ENCODE measurements around the gene KLHL2.
"Not testable (repeated sequence)": the region's sequence is repeated elsewhere in the genome, so short reads cannot be mapped to it uniquely, and the experiment has no call there.

The KLHL2 gene

DNA sequence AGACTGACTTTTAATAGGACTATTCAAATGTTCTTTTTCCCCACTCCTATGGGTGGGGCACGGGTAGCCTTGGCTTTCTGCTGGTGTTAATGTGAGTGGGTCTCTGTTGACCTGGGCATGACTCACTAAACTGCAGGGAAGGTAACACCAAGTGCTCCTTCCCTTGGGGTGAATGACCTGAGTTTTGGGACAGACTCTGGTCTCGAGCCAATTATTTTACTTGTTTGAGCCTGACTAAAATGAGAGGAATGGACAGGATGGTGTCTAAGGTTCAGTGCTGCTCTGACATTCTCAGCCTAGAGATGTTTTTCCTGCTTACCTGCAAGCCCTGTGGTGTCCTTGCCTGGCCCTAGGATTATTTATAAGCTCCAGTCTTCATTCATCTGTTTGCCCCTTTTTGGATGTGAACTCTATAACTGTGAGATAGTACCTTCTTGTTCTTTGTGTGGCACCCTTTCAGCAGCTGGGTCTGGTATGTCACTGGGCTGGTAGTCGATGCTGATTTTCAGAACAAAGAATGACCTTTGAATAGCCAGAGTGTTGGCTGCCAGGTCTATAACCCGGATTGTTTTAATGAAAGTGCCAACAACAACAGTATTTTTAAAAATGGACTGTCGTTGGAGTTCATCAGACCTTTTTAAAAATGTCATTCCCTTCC, 14.8 kb downstream of the KLHL2 start:
- in situ Hi-C loops (cut with HindIII; ENCODE audit: low pct_ligation_motif_present, low pct_unique_long_range_greater_than_20kb, low sequenced_read_pairs); DNase-seq: not testable (repeated sequence)

DNA sequence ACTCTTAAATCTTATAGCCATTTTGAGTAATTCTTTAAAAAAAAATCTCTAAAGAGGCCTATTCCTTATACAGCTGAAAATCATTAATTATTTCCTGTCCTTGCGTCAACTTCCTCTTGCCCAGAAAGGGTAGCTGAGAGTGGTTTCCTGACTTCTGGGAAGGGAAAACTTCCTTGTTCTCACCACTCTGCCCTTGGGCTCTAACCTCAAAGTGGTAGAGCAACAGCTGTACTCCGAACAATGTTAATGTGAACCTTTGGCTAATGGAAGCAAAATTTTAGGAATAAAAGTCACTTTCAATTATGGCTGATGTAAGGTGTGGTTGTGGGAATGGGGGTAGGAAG, 15.3 kb downstream of the KLHL2 start:
- no peak for DNase-seq
- in situ Hi-C loops (cut with HindIII; ENCODE audit: low pct_ligation_motif_present, low pct_unique_long_range_greater_than_20kb, low sequenced_read_pairs) = no loop called here

DNA sequence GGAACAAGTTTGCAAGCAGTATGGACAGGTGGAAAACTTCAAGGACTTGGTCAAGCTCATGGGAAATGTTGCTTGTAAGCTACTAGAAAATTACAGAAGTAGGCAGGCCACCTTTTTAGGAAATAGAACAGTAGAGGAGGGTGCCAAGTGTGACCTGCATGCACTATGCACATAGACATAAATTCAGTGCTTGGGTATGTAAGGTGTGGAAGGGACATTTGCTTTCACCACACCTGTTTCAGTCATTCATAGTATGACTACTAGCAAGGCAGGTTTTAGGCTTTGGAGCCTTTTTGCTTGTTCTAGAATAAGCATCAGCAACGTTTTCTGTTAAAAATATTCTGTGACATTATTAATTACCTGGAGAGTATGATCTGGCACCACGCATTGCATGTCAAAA, 20.0 kb downstream of the KLHL2 start:
- DNase-seq; in situ Hi-C loops (cut with HindIII; ENCODE audit: low pct_ligation_motif_present, low pct_unique_long_range_greater_than_20kb, low sequenced_read_pairs): not testable (repeated sequence)

DNA sequence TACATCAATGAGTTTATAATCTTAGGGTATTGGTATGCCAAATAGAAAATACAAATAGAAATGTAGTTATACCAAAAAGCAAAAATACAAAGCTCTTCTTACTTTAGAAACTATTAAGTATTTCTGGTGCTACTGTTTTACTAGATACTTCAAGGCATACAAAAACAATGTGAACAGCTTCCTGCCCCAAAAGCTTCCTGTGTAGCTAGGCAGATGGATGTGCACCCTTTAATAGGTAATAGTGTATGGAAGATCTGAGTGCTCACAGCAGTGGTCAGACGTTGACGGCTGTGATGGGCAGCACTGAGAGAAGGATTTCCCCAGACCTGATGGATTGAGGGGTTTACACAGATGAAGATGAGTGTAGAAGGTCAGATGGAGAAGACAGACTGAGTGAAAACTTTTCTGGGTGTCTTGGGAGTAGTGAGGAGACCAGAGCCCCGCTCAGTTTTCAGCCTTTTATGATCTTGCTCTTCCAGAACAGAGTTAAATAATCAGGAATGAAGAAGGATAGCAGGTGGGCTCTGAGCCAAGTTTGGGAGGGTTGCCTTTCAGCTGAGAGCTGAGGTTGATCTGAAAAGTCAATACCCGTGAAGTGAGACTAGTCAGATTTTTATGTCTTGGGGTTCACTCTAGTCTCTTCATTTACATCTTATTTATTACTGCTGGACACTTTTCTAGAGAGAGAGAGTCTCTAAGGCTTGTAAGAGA, 22.3 kb downstream of the KLHL2 start:
- in situ Hi-C loops (cut with HindIII; ENCODE audit: low pct_ligation_motif_present, low pct_unique_long_range_greater_than_20kb, low sequenced_read_pairs); DNase-seq: not testable (repeated sequence)

DNA sequence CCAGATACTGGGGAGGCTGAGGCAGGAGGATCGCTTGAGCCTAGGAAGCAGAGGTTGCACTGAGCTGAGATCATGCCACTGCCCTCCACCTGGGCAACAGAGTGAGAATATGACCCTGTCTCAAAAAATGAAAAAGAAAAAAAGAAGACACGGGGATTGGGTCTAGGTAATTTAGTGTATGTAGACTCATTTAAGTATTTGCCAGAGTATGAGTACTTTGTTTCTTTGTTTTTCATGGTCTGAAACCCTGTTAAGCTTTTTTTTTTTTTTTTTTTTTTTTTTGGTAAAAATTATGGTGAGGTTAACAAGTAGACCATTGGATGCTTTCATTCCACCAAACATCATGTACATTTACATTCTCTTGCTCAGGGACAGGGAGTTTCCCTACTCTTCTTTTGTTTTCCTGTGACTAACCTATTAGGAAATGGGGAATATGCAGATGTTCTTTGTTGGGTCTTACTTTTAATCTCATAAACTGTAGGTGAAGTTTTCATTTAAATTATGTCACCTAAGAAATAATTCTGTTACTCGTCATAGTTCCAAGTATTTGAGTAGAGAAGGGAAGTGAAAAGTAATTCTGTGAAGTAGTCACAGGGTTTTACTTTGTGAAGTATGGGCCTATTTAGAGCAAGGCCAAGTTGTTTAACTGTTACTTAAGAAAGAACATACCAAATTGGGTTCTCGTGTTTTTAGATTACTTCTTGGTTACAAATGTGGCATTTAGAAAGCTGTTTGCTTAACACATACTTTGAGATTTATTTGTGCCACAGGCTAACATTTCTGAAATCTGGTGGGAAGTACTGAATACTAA, 25.5 kb downstream of the KLHL2 start:
- in situ Hi-C loops (cut with HindIII; ENCODE audit: low pct_ligation_motif_present, low pct_unique_long_range_greater_than_20kb, low sequenced_read_pairs); DNase-seq: not testable (repeated sequence)

DNA sequence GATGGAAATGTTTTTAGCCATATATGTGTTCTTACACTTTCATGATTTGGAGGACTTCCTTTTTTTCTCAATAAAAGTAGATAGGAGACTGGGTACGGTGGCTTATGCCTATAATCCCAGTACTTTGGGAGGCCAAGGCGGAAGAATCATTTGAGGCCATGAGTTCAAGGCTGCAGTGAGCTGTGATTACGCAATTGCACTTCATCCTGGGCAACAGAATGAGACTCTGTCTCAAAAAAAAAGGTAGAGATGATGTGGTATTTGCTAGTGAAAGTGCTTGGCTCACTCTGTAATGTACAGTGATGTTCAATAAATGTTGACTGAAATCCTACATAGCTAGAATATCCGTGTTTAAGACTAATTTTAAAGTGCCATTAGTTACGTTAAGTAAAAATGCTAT, 27.4 kb downstream of the KLHL2 start:
- DNase-seq = no peak
- in situ Hi-C loops (cut with HindIII; ENCODE audit: low pct_ligation_motif_present, low pct_unique_long_range_greater_than_20kb, low sequenced_read_pairs) = no loop called here

DNA sequence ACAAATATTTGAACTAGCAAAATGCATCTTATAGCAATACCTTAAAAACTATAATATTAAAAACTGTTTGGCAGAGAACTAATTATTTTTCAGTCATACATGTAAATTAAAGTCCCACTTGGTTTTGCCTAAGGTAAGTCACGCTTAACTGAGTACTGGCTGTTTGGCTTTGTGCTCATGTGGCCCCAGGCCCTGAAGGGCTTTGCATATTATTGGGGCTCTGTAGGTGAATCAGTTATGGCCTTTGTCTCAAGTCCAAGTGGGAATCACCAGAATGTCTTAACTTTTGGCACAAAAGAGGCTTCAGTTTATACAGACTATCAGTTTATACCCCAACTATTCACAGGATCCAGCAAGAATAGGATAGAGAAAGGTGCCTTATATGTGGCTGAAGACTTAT, 29.5 kb downstream of the KLHL2 start:
- DNase-seq; in situ Hi-C loops (cut with HindIII; ENCODE audit: low pct_ligation_motif_present, low pct_unique_long_range_greater_than_20kb, low sequenced_read_pairs): not testable (repeated sequence)

DNA sequence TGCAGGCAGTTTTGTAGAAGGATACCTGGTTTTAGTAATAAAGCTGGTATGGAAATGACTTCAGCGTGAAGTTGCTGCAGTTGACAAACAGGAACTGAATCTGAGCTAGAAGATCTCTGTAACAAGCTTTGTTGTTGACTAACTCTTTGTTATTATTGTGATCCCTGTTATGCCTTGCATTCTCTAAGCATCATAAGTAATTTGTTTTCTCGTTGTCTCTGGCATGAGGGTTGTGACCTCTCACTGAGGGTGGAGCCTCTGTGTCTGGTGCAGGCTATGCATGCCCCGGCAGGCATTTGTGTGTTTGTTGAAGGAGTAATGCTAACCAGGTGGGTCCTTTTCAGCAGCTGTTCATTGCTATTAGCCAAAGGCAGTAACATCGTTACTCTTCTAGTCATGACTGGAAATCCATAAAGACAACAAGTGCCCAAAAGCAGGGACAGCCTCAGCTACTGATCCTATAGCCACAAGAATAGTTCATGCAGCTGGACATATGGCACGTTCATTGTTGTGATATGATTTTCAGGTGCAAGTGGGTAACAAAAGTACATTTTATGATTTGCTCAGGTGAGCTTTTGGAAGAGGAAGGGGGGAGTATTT, 30.8 kb downstream of the KLHL2 start:
- DNase-seq; in situ Hi-C loops (cut with HindIII; ENCODE audit: low pct_ligation_motif_present, low pct_unique_long_range_greater_than_20kb, low sequenced_read_pairs): not testable (repeated sequence)

DNA sequence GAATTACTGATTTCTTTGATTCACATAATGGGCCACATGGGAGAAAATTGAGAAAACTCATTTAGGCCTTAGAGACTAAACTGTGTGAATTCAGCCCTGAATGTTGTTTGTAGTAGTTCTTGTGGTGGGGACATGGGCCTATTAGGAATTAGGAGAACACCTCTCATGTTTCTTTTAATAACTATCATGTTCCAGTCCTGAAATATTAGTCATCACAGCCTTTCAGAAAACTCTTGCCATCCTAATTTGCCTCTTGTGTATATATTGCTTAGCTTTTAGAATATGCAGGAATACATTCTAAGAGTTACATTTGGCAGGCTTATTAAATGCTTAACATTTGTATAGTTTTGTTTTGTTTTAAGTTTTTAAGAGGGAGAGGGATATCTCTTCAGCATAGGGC, 33.4 kb downstream of the KLHL2 start:
- not testable (repeated sequence) for DNase-seq

DNA sequence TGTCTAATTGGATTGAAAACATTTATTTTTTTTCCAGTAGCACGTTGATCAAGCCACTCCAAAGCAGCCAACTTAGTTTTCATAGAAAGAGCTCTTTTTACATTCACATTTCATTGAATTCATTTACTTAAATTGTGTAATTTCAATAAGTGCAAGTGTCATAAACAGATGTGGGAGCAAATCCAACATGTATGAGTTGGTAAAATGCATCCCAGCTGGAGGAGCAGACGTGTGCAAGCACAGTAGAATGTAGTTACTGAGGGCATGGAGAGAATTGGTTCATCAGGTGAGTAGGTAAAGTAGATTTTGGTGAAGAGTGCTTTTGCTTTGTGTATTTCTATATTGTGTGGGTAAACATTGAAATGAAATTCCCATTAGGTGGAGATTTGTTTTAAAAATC, 36.8 kb downstream of the KLHL2 start:
- in situ Hi-C loops (cut with HindIII; ENCODE audit: low pct_ligation_motif_present, low pct_unique_long_range_greater_than_20kb, low sequenced_read_pairs); DNase-seq: not testable (repeated sequence)

More for the DNA sequence above, 33.4 kb downstream of the KLHL2 start:
- in situ Hi-C loops (cut with HindIII; ENCODE audit: low pct_ligation_motif_present, low pct_unique_long_range_greater_than_20kb, low sequenced_read_pairs) = not testable (repeated sequence)

DNA sequence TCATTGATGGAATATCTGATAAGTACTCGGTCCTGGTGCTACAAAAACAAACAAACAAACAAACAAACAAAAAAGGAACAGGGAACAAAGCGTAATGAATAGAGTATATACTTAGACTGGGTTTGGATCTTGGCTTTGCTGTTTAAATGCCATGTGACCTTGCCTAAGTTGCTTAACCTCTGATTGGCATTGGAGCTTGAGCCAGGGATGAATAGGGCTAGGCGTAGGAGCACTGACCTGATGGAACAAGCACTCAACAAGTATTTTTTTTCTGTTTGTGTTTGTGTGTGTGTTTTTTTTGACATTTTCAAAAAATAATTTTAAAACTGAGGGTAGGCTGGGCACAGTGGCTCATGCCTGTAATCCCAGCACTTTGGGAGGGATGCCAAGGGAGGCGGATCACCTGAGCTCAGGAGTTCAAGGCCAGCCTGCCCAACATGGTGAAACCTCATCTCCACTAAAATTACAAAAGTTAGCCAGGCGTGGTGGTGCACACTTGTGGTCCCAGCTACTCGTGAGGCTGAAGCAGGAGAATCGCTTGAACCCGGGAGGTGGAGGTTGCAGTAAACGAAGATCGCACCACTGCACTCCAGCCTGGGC, 37.3 kb downstream of the KLHL2 start:
- in situ Hi-C loops (cut with HindIII; ENCODE audit: low pct_ligation_motif_present, low pct_unique_long_range_greater_than_20kb, low sequenced_read_pairs); DNase-seq: not testable (repeated sequence)

DNA sequence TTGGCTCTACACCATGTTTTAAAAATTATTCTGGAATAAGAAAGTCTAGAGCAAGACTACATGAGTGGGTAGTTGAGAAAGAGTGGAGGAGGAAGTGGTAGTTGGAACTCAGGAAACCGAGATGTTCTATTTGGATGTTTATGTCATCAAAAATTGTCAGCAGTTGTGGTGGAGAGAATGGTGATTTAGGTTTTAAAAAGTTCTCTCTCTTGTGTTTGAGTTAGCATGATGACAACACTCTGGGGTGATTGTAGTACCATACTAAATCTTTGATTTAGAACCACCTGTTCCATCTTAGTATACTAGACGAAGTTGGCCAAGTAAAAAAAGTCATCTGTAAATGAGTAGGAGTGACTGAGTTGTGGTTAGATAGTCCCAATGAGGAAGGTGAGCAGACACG, 40.7 kb downstream of the KLHL2 start:
- in situ Hi-C loops (cut with HindIII; ENCODE audit: low pct_ligation_motif_present, low pct_unique_long_range_greater_than_20kb, low sequenced_read_pairs) = no loop called here
- DNase-seq = no peak

DNA sequence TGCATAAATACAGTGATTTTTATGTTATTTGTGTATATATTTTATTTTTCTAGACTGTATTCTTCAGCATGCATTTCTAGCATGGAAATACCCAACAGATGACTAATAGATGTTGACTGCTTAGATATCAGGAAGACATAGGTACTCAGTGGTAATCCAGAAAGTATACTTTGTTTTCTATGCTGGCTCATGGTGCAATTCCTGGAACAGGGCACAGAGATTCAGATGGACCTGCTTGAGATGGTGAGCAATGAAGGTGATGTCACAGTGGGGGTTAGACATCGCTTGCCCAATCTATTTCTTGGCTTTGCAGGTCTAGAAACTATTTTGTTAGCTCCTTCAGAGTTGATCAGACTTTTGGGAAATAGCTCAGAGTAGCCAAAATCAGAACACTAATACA, 41.5 kb downstream of the KLHL2 start:
- in situ Hi-C loops (cut with HindIII; ENCODE audit: low pct_ligation_motif_present, low pct_unique_long_range_greater_than_20kb, low sequenced_read_pairs); DNase-seq: not testable (repeated sequence)

DNA sequence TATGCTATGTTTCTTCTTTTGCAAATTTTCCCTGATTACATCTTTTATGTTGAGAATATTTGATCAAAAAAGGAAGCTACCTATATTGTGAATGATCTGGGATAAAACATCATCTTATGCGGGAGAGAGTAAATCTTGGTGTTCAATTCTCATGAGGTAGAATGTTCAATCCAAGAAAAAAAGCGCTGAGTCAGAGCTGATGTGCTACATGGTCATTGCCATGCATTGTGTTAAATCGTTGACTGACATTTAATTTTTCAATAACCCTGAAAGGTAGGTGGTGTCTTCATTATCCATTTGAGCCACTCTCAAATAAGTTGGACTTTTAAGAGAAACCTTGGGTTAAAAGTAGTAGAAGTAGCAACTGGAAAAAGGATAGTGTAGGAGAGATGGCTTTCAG, 47.4 kb downstream of the KLHL2 start:
- DNase-seq; in situ Hi-C loops (cut with HindIII; ENCODE audit: low pct_ligation_motif_present, low pct_unique_long_range_greater_than_20kb, low sequenced_read_pairs): not testable (repeated sequence)

DNA sequence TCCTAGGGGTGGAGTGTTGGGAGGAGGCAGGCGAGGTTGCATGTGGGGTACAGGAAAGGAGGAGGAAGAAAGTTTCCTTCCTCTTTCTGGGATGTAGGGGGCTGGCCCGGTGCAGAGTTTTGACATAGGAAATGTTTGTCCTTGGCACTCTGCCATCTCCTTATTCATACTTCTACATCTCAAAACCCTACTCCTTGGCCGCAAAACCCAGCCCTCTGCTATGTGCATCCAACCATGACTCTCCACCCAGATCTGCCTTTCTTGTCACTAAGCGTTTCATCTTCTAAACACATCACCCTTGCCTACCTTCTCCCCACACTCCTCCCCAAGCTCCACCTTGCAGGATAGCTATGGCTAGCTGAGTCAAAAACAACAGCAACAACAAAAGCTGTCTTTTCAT, 48.1 kb downstream of the KLHL2 start:
- DNase-seq = peak; percentile 71
- in situ Hi-C loops (cut with HindIII; ENCODE audit: low pct_ligation_motif_present, low pct_unique_long_range_greater_than_20kb, low sequenced_read_pairs) = not testable (repeated sequence)

DNA sequence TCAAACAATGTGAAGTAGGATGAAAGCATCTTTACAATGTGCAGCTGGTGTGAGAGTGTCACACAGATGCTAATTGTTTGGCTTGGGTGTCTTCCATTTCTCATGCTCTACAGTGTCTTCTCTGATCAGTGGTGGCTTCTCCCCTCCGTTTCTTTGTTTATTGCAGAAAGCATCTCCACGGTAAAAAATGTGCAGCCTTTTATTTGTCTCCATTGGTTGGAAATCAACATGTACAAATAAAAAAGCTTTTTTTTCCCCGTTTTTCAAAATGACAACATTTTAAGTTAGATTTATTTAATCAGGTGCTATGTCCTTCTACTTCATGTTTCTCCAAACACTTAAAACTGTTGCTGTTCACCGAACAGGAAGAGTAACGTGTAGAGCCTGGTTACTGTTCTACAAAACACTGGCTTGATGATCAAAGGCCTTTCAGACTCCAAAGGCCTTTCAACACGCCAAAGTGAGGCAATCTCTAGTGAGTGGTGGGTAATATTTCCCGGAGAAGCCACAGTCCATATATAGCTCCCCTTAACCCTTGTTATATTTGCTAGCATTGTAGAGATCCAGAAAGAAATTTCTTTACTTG, 48.8 kb downstream of the KLHL2 start:
- DNase-seq = peak; percentile 5
- in situ Hi-C loops (cut with HindIII; ENCODE audit: low pct_ligation_motif_present, low pct_unique_long_range_greater_than_20kb, low sequenced_read_pairs) = not testable (repeated sequence)

DNA sequence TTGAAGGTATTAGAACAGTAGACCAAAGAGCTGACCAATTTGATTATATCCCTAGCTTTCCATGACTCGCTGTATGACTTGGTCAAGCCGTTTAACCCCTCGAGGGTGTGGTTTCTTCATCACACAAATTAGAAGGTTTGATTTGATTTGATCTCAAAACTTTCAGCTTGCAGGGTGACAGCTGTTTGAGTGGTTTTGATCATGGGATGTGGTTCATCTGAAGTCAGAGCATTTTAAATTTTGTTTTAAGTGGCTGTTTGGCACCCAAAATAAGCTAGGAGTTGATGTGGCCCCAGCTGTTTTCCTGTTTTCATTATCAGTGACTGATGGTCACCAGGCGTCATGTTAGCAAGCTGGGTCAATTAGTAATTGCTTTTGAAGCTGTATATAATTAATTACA, 52.4 kb downstream of the KLHL2 start:
- DNase-seq = not testable (repeated sequence)

DNA sequence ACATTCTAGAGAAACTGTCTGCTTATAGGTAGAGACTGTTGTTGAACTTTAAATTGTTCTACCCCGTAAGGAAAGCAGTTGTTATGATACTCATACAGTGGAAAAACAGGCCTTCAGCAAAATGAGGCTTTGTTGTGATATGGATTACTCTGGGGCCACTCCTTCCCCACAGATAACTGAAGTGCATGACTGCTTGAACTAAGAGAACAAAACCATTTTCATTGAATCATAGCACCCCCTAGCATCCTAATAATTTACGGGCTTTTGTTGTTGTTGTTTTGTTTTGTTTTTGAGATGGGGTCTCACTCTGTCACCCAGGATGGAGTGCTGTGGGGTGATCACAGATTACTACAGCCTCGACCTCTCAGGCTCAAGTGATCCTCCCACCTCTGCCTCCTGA, 54.9 kb downstream of the KLHL2 start:
- in situ Hi-C loops (cut with HindIII; ENCODE audit: low pct_ligation_motif_present, low pct_unique_long_range_greater_than_20kb, low sequenced_read_pairs); DNase-seq: not testable (repeated sequence)

More for the DNA sequence above, 52.4 kb downstream of the KLHL2 start:
- in situ Hi-C loops (cut with HindIII; ENCODE audit: low pct_ligation_motif_present, low pct_unique_long_range_greater_than_20kb, low sequenced_read_pairs) = not testable (repeated sequence)
